Cardiac septum (tissue), 1 donor: ENCODE results near the gene NTRK2. TPM values are rescaled to one million over a fixed set of nuclear protein-coding genes. Genes with fewer than 3 reads are reported as not detected.

Experiments
- DNase-seq: peaks from one replicate; pipeline ENCODE4 v3.0.0-alpha.2; 2020; ENCODE audit warnings: low spot score
- intact Hi-C: fragments of 100-400 bp; cut with DNase I; formaldehyde crosslinking; loops from one replicate; pipeline ENCODE4 v1.14.0; 2022
- total RNA-seq: library from RNA; stranded (reverse); fragmentation: NEBNext Ultra II Directional; extraction: Animal tissue kit (Norgen Biotek cat#: 25700); gene quantifications from one replicate; pipeline ENCODE4 v1.2.1, GENCODE V29; 2021
- donor health status: DM: no; HTN: no; CAD: no.

Gene NTRK2
- total RNA-seq, 1 donor from 2014 or later, result 3.7 TPM

GRCh38 chr9:84807870-84808390 is 138.4 kb downstream of the NTRK2 start:
- DNase-seq, result no peak
- intact Hi-C loops, result no loop called here

- no peak for DNase-seq
- intact Hi-C loops, result no loop called here
These were observed 138.9 kb downstream of the NTRK2 start for GRCh38 chr9:84808416-84808815.

GRCh38 chr9:84811072-84811750 is 141.7 kb downstream of the NTRK2 start:
- DNase-seq, result no peak
- intact Hi-C loops, result no loop called here

- DNase-seq, result no peak
- intact Hi-C loops, result no loop called here
These were observed 142.2 kb downstream of the NTRK2 start for GRCh38 chr9:84811751-84812074.

- intact Hi-C loops, result no loop called here
- DNase-seq, result no peak
These were observed 142.8 kb downstream of the NTRK2 start for GRCh38 chr9:84812355-84812754.

GRCh38 chr9:84812847-84813246 is 143.3 kb downstream of the NTRK2 start:
- intact Hi-C loops, result no loop called here
- no peak for DNase-seq

GRCh38 chr9:84815554-84815953 is 146.0 kb downstream of the NTRK2 start:
- intact Hi-C loops, result no loop called here
- DNase-seq, result no peak

GRCh38 chr9:84817038-84817437 is 147.5 kb downstream of the NTRK2 start:
- intact Hi-C loops, result no loop called here
- DNase-seq, result no peak

GRCh38 chr9:84818791-84819190 is 149.3 kb downstream of the NTRK2 start:
- DNase-seq, result no peak
- intact Hi-C loops, result no loop called here

GRCh38 chr9:84819491-84819991 is 150.0 kb downstream of the NTRK2 start:
- intact Hi-C loops, result no loop called here
- no peak for DNase-seq

- DNase-seq, result no peak
- intact Hi-C loops, result no loop called here
These were observed 151.9 kb downstream of the NTRK2 start for GRCh38 chr9:84821431-84821830.

GRCh38 chr9:84822589-84823233 is 153.2 kb downstream of the NTRK2 start:
- DNase-seq, result no peak
- intact Hi-C loops, result no loop called here

- intact Hi-C loops, result no loop called here
- DNase-seq, result no peak
These were observed 154.1 kb downstream of the NTRK2 start for GRCh38 chr9:84823421-84824271.

GRCh38 chr9:84827216-84827765 is 157.8 kb downstream of the NTRK2 start:
- intact Hi-C loops, result no loop called here
- DNase-seq, result no peak

- intact Hi-C loops, result no loop called here
- no peak for DNase-seq
These were observed 158.5 kb downstream of the NTRK2 start for GRCh38 chr9:84828046-84828445.

GRCh38 chr9:84829471-84829870 is 159.9 kb downstream of the NTRK2 start:
- DNase-seq, result no peak
- intact Hi-C loops, result no loop called here

GRCh38 chr9:84829997-84830696 is 160.6 kb downstream of the NTRK2 start:
- DNase-seq, result no peak
- intact Hi-C loops, result no loop called here

GRCh38 chr9:84831377-84831776 is 161.8 kb downstream of the NTRK2 start:
- intact Hi-C loops, result no loop called here
- no peak for DNase-seq

GRCh38 chr9:84832453-84832852 is 162.9 kb downstream of the NTRK2 start:
- no peak for DNase-seq
- intact Hi-C loops, result no loop called here
